NT2/D1 (cell line): Measurements from ENCODE around the gene TFCP2L1.

ENCODE experiments used
- DNase-seq: peaks from one replicate; pipeline ENCODE4 v3.0.0-alpha.2; 2011; ENCODE audit warnings: low read depth, low spot score
- H3K27me3 ChIP-seq: 2 replicates; pipeline ENCODE4 v1.6.0; 2011; ENCODE audit warnings: mild to moderate bottlenecking; ENCODE audit not compliant: insufficient read length, insufficient read depth
- H3K36me3 ChIP-seq: 2 replicates; pipeline ENCODE4 v1.6.1; 2011; ENCODE audit warnings: mild to moderate bottlenecking, low read length, mixed read lengths; ENCODE audit not compliant: insufficient read depth, insufficient read length
- H3K4me1 ChIP-seq: 2 replicates; pipeline ENCODE4 v1.5.1; 2011; ENCODE audit not compliant: insufficient read depth, insufficient read length
- H3K4me3 ChIP-seq: 2 replicates; pipeline ENCODE4 v1.5.1; 2011; ENCODE audit warnings: low read depth; ENCODE audit not compliant: insufficient read length
- H3K9ac ChIP-seq: 2 replicates; pipeline ENCODE4 v1.6.0; 2011; ENCODE audit warnings: low read depth; ENCODE audit not compliant: insufficient read length
- H3K9me3 ChIP-seq: 2 replicates; pipeline ENCODE4 v1.5.1; 2011; ENCODE audit warnings: mild to moderate bottlenecking, low read length; ENCODE audit not compliant: insufficient read depth
- SUZ12 ChIP-seq: IDR thresholded peaks from 2 replicates; pipeline ENCODE4 v1.6.1; 2011; ENCODE audit not compliant: insufficient read length, insufficient read depth; ENCODE audit errors: extremely low read depth
- YY1 ChIP-seq: IDR thresholded peaks from 2 replicates; pipeline ENCODE4 v1.6.1; 2011; ENCODE audit not compliant: insufficient read length, insufficient read depth
- ZNF274 ChIP-seq: IDR thresholded peaks from 2 replicates; pipeline ENCODE4 v1.6.1; 2011; ENCODE audit warnings: mild to moderate bottlenecking, low read depth, low read length

The TFCP2L1 gene

GRCh38 chr2:121211689-121212151 is 73.3 kb downstream of the TFCP2L1 start:
- Histone ChIP-seq H3K27me3 (no peaks in the 10 kb centered on the region), H3K9me3 (no peaks in the 10 kb centered on the region), H3K36me3 (no peaks in the 10 kb centered on the region), H3K9ac (no peak overlapping the region), H3K4me3 (no peak overlapping the region), H3K4me1 (peaks cover 15% of the 10 kb centered on the region)
- TF ChIP-seq ZNF274 = no peak
- TF ChIP-seq SUZ12 = no peak
- no peak for TF ChIP-seq YY1
- DNase-seq = no peak

GRCh38 chr2:121211251-121211650 is 73.8 kb downstream of the TFCP2L1 start:
- Histone ChIP-seq H3K4me1 (peaks cover 15% of the 10 kb centered on the region), H3K9me3 (no peaks in the 10 kb centered on the region), H3K9ac (no peak overlapping the region), H3K27me3 (no peaks in the 10 kb centered on the region), H3K36me3 (no peaks in the 10 kb centered on the region), H3K4me3 (no peak overlapping the region)
- DNase-seq = no peak
- TF ChIP-seq YY1 (no peak), ZNF274 (no peak), SUZ12 (no peak)

- no peak for DNase-seq
- peaks cover 15% of the 10 kb centered on the region for H3K4me1 ChIP-seq
- no peak overlapping the region for H3K4me3 ChIP-seq
- no peaks in the 10 kb centered on the region for H3K9me3 ChIP-seq
- TF ChIP-seq ZNF274 = no peak
- TF ChIP-seq SUZ12 = no peak
- TF ChIP-seq YY1 = no peak
- H3K9ac ChIP-seq = no peak overlapping the region
- no peaks in the 10 kb centered on the region for H3K36me3 ChIP-seq
- H3K27me3 ChIP-seq = no peaks in the 10 kb centered on the region
Measured at GRCh38 chr2:121210691-121211090, 74.3 kb downstream of the TFCP2L1 start.

DNA sequence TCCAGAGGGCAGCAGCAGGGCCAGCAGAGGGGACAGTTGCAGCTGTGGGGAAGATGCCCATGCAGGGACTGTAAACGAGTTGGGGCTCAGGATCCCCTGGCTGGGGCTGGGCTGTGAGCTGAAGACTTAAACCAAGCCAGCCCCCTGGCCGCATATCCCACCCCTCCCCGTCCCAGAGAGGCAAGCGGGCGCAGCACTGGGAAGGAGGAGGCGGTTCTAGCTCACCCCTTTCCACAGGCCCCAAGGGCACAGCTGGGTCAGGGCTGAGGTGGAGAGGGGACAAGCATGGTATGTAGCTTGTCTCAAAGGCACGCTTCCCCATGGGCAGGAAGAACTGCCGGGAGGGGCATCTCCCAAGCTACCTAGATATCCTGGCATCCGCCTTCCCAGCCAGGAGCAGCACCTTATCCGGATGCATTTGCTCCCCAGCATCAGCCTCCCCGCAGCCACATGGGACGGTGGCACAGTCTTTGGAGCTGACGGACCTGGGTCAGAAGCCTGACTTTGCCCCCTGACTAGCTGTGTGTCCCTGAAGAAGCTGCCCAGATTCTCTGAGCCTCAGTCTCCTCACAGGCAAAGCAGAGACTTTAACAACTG is 75.9 kb downstream of the TFCP2L1 start:
- no peaks in the 10 kb centered on the region for H3K9me3 ChIP-seq
- H3K9ac ChIP-seq = no peak overlapping the region
- H3K4me1 ChIP-seq = peaks cover 12% of the 10 kb centered on the region
- H3K27me3 ChIP-seq = no peaks in the 10 kb centered on the region
- DNase-seq = no peak
- no peak for TF ChIP-seq ZNF274
- no peak for TF ChIP-seq SUZ12
- no peak for TF ChIP-seq YY1
- no peaks in the 10 kb centered on the region for H3K36me3 ChIP-seq
- H3K4me3 ChIP-seq = no peak overlapping the region

GRCh38 chr2:121207494-121207893 is 77.5 kb downstream of the TFCP2L1 start:
- no peak for DNase-seq
- TF ChIP-seq YY1 (no peak), ZNF274 (no peak), SUZ12 (no peak)
- Histone ChIP-seq H3K4me1 (peaks cover 3% of the 10 kb centered on the region), H3K27me3 (no peaks in the 10 kb centered on the region), H3K4me3 (no peak overlapping the region), H3K36me3 (no peaks in the 10 kb centered on the region), H3K9ac (no peak overlapping the region), H3K9me3 (no peaks in the 10 kb centered on the region)

DNA sequence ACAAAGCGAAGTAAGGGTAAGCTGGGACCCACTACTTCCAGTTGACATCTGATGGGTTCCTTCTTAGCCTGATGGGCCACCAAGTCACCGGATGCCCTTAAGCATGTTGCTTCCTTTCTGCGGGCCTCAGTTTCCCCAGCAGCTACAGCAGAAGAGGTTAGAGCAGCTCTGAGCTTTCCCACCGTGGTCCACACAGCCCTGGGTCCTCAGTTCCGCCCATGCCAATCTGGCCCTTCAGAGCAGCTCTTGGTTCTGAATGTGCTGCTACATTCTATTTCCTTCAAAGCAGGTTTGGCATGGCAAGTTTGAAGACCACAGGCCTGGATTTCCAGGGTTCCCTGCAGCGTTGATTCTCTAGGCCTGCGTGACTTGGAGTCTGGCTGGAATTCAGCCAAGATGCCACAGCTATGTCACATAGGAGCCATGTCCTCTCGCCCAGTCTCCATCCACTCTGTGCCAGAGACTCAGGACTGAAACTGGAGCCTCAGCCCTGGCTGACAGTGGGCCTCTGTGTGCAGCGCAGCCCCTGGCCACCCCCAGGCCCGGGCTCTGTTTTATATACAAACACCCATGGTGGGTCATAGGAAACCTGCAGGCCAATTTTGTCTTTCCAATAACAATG is 79.6 kb downstream of the TFCP2L1 start:
- Histone ChIP-seq H3K9ac (no peak overlapping the region), H3K27me3 (no peaks in the 10 kb centered on the region), H3K9me3 (no peaks in the 10 kb centered on the region), H3K36me3 (no peaks in the 10 kb centered on the region), H3K4me3 (no peak overlapping the region), H3K4me1 (no peaks in the 10 kb centered on the region)
- TF ChIP-seq ZNF274 = no peak
- no peak for TF ChIP-seq SUZ12
- TF ChIP-seq YY1 = no peak
- no peak for DNase-seq

- no peaks in the 10 kb centered on the region for H3K27me3 ChIP-seq
- TF ChIP-seq ZNF274 (no peak), SUZ12 (no peak), YY1 (no peak)
- no peak for DNase-seq
Measured at GRCh38 chr2:121203591-121204249, 81.3 kb downstream of the TFCP2L1 start.

More at GRCh38 chr2:121203591-121204249, 81.3 kb downstream of the TFCP2L1 start:
- Histone ChIP-seq H3K9me3 (no peaks in the 10 kb centered on the region), H3K4me1 (peaks cover 7% of the 10 kb centered on the region), H3K36me3 (no peaks in the 10 kb centered on the region), H3K9ac (no peak overlapping the region), H3K4me3 (no peak overlapping the region)
